Ishikawa (cell line): ENCODE data around the gene ZNF467.

Experiments used
- CEBPB ChIP-seq: IDR thresholded peaks from 2 replicates; pipeline ENCODE4 v1.6.1; 2012
- CREB1 ChIP-seq: IDR thresholded peaks from 2 replicates; pipeline ENCODE4 v1.6.1; 2012; ENCODE audit warnings: low read depth
- EGR1 ChIP-seq: IDR thresholded peaks from 2 replicates; pipeline ENCODE4 v1.6.1; 2012
- EP300 ChIP-seq: IDR thresholded peaks from 2 replicates; pipeline ENCODE4 v1.6.1; 2012; ENCODE audit warnings: borderline replicate concordance
- FOXM1 ChIP-seq: IDR thresholded peaks from 2 replicates; pipeline ENCODE4 v1.6.1; 2012; ENCODE audit warnings: low read depth, borderline replicate concordance
- NFIC ChIP-seq: IDR thresholded peaks from 2 replicates; pipeline ENCODE4 v1.6.1; 2012
- RAD21 ChIP-seq: IDR thresholded peaks from 2 replicates; pipeline ENCODE4 v1.6.1; 2012; ENCODE audit warnings: low read depth
- TAF1 ChIP-seq: IDR thresholded peaks from 2 replicates; pipeline ENCODE4 v1.6.1; 2012; ENCODE audit warnings: low read depth, mild to moderate bottlenecking
- TCF12 ChIP-seq: IDR thresholded peaks from 2 replicates; pipeline ENCODE4 v1.6.1; 2012; ENCODE audit warnings: low read depth
- TEAD4 ChIP-seq: IDR thresholded peaks from 2 replicates; pipeline ENCODE4 v1.6.1; 2012
- YY1 ChIP-seq: IDR thresholded peaks from 2 replicates; pipeline ENCODE4 v1.6.1; 2012; ENCODE audit warnings: low read depth
- ZBTB7A ChIP-seq: IDR thresholded peaks from 2 replicates; pipeline ENCODE4 v1.6.1; 2012; ENCODE audit warnings: low read depth
- TF ChIP-seq, protein P1 (sequence below): IDR thresholded peaks from 2 replicates; pipeline ENCODE4 v1.6.1; 2012; ENCODE audit warnings: low read depth, mild to moderate bottlenecking
- TF ChIP-seq, protein P2 (sequence below): IDR thresholded peaks from 2 replicates; pipeline ENCODE4 v1.6.1; 2012
- TF ChIP-seq, protein P3 (sequence below): IDR thresholded peaks from 2 replicates; pipeline ENCODE4 v1.6.1; 2012

The ZNF467 gene

DNA sequence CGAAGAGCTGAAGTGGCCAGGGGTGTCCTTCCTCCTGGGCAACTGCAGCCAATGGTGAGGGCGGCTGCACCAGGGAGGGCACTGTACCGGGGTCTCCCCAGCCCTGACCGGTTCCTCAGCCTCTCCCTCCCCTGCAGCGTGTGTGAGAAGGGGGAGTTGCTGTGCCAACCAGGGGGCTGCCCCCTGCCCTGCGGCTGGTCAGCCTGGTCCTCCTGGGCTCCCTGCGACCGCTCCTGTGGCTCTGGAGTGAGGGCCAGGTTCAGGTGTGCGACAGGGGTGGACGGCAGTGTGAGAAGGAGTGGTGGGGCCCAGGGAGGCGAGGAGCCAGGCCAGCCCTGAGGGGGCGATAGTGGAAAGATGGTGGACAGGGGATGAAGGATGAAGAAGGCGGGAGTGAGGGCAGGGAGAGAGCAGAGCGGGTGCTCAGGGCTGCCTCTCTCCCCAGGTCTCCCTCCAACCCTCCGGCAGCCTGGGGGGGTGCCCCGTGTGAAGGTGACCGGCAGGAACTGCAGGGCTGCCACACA, 30.2 kb upstream of the ZNF467 start:
- TF ChIP-seq CEBPB (no peak), FOXM1 (no peak), RAD21 (no peak), EP300 (no peak), TEAD4 (no peak), TCF12 (no peak), ZBTB7A (no peak), YY1 (no peak), EGR1 (no peak), TAF1 (no peak), NFIC (no peak), CREB1 (no peak)
- TF ChIP-seq, protein P1, sequence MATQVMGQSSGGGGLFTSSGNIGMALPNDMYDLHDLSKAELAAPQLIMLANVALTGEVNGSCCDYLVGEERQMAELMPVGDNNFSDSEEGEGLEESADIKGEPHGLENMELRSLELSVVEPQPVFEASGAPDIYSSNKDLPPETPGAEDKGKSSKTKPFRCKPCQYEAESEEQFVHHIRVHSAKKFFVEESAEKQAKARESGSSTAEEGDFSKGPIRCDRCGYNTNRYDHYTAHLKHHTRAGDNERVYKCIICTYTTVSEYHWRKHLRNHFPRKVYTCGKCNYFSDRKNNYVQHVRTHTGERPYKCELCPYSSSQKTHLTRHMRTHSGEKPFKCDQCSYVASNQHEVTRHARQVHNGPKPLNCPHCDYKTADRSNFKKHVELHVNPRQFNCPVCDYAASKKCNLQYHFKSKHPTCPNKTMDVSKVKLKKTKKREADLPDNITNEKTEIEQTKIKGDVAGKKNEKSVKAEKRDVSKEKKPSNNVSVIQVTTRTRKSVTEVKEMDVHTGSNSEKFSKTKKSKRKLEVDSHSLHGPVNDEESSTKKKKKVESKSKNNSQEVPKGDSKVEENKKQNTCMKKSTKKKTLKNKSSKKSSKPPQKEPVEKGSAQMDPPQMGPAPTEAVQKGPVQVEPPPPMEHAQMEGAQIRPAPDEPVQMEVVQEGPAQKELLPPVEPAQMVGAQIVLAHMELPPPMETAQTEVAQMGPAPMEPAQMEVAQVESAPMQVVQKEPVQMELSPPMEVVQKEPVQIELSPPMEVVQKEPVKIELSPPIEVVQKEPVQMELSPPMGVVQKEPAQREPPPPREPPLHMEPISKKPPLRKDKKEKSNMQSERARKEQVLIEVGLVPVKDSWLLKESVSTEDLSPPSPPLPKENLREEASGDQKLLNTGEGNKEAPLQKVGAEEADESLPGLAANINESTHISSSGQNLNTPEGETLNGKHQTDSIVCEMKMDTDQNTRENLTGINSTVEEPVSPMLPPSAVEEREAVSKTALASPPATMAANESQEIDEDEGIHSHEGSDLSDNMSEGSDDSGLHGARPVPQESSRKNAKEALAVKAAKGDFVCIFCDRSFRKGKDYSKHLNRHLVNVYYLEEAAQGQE: no peak
- TF ChIP-seq, protein P2, sequence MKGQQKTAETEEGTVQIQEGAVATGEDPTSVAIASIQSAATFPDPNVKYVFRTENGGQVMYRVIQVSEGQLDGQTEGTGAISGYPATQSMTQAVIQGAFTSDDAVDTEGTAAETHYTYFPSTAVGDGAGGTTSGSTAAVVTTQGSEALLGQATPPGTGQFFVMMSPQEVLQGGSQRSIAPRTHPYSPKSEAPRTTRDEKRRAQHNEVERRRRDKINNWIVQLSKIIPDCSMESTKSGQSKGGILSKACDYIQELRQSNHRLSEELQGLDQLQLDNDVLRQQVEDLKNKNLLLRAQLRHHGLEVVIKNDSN: no peak
- TF ChIP-seq, protein P3, sequence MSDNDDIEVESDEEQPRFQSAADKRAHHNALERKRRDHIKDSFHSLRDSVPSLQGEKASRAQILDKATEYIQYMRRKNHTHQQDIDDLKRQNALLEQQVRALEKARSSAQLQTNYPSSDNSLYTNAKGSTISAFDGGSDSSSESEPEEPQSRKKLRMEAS: no peak

DNA sequence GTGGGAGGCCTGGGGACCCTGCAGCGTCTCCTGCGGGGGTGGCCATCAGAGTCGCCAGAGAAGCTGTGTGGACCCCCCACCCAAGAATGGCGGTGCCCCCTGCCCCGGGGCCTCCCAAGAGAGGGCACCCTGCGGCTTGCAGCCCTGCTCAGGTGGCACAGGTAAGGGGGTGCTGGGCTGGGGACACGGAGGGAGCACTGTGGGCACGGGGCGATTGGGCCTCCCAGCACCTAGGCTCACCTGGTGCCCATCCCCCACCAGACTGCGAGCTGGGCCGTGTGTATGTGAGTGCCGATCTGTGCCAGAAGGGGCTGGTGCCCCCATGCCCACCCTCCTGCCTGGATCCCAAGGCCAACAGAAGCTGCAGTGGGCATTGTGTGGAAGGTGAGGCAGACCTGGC, 29.6 kb upstream of the ZNF467 start:
- TF ChIP-seq, protein P1: no peak
- TF ChIP-seq RAD21 (no peak), YY1 (no peak), EP300 (no peak), TEAD4 (no peak), CREB1 (no peak), NFIC (no peak), TCF12 (no peak), CEBPB (no peak), ZBTB7A (no peak)
- TF ChIP-seq, protein P3: no peak
- TF ChIP-seq, protein P2: no peak

DNA sequence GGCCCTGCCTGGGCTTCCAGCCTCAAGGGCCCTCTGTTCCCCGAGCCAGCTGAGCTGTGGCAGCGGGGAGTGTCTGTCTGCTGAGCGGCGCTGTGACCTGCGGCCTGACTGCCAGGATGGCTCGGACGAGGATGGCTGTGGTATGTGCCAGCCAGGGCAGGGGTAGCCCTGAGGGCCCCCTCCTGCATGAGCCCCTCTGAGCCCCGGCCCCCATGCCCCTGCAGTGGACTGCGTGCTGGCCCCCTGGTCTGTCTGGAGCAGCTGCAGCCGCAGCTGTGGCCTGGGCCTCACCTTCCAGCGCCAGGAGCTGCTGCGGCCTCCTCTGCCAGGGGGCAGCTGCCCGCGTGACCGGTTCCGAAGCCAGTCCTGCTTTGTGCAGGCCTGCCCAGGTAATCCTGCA, 28.4 kb upstream of the ZNF467 start:
- TF ChIP-seq NFIC (no peak), ZBTB7A (no peak), YY1 (no peak), EP300 (no peak), TAF1 (no peak), TCF12 (no peak)

DNA sequence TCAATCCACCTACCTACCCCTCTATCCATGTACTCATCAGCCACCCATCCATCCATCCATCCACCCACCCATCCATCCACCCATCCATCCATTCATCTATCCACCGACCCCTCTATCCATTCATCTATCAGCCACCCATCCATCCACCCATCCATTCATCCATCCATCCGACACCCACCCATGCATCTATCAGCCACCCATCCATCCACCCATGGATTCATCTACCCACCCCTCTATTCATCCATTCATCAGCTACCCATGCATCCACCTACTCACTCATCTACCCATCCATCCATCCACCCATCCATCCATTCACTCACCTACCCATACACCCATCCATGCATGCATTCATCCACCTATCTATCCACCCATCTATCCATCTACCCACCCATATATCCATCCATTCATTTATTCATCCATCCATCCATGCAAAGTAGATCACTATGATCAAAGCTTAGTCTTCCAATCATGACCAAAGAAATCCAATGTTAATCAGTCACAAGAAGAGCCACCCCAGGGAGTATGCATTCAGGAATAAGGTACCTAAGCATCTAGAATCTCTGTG, 27.7 kb upstream of the ZNF467 start:
- no peak for TF ChIP-seq YY1
- no peak for TF ChIP-seq FOXM1
- TF ChIP-seq CEBPB: no peak
- no peak for TF ChIP-seq CREB1
- TF ChIP-seq ZBTB7A: no peak
- no peak for TF ChIP-seq TAF1
- TF ChIP-seq EP300: no peak
- TF ChIP-seq EGR1: no peak
- TF ChIP-seq TEAD4: no peak
- TF ChIP-seq, protein P1: no peak
- TF ChIP-seq TCF12: no peak
- TF ChIP-seq RAD21: no peak
- TF ChIP-seq NFIC: no peak
- TF ChIP-seq, protein P2: no peak
- TF ChIP-seq, protein P3: no peak
